ENCODE results near the gene PDHA2. TPM values are rescaled to one million over a fixed set of nuclear protein-coding genes. Genes with fewer than 3 reads are reported as not detected.
A peak's percentile ranks its signal among the peaks of the same experiment; 100 is the strongest.

PDHA2 gene
- total and polyA plus RNA-seq, 2 donors from 2014 or later, result not detected

DNA sequence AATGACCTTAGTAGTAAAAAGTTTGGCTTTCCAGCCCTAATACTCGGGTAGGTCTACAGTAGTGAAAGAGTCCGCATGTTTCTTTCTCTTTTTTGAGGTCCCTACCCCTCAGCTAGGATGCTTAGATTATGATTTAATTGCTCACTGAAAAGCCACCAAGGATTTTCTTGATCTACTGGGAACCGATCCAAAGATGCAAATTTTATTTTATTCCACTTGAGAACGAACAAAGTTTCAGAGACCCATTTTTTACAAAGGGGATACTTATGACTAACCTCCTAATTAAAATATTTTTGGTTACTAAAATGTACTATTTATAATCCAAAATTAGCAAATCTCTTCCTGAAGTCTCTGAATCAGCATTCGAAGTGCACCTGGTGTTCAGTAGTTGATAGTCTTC is 14.3 kb upstream of the PDHA2 start:
- TF ChIP-seq, protein P1, sequence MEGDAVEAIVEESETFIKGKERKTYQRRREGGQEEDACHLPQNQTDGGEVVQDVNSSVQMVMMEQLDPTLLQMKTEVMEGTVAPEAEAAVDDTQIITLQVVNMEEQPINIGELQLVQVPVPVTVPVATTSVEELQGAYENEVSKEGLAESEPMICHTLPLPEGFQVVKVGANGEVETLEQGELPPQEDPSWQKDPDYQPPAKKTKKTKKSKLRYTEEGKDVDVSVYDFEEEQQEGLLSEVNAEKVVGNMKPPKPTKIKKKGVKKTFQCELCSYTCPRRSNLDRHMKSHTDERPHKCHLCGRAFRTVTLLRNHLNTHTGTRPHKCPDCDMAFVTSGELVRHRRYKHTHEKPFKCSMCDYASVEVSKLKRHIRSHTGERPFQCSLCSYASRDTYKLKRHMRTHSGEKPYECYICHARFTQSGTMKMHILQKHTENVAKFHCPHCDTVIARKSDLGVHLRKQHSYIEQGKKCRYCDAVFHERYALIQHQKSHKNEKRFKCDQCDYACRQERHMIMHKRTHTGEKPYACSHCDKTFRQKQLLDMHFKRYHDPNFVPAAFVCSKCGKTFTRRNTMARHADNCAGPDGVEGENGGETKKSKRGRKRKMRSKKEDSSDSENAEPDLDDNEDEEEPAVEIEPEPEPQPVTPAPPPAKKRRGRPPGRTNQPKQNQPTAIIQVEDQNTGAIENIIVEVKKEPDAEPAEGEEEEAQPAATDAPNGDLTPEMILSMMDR (IDR thresholded peaks at IDR 0.05; ENCODE audit: borderline replicate concordance, extremely low read depth, insufficient read depth), result no peak

DNA sequence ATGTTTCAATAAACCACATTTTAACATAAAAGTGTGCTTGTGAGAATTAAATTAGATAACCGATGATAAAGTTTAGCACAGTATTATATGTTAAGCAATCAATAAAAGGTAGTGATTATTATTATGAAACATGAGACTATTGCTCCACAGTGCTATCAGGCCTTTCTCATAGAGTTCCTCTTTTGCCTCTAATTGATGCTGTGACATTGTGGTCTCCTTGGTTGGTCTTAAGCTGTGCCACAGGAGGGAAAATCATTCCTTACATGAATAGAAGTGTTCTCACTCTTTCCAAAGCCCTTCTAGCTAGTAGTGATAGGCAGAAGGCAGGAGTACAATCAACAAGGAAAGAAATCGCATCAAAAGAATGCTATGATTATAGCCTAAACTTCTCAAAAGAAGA is 9.2 kb upstream of the PDHA2 start:
- FAIRE-seq (no peak), DNase-seq (no peak)
- intact Hi-C loops (cut with DNase I), result no loop called here
- TF ChIP-seq, protein P1 (IDR thresholded peaks at IDR 0.05; ENCODE audit: borderline replicate concordance, extremely low read depth, insufficient read depth), result no peak
- no peak overlapping the region for H3K4me3 ChIP-seq (ENCODE audit: low read length in 3 of 3)
- no peaks in the 10 kb centered on the region for H3K36me3 ChIP-seq (ENCODE audit: control insufficient read depth in 2 of 3, insufficient read depth in 3 of 3, low read length in 3 of 3)
- H3K9ac ChIP-seq (ENCODE audit: low read length in 3 of 3), result no peak overlapping the region
- H3K27ac ChIP-seq (ENCODE audit: low read depth in 2 of 2, low read length in 2 of 2), result no peak overlapping the region
- H3K4me1 ChIP-seq (ENCODE audit: control insufficient read depth in 2 of 3, insufficient read depth in 2 of 3, low read depth in 1 of 3, low read length in 3 of 3), result no peaks in the 10 kb centered on the region
- no peaks in the 10 kb centered on the region for H3K27me3 ChIP-seq (ENCODE audit: control insufficient read depth, insufficient read depth, low read length)
- no peaks in the 10 kb centered on the region for H3K9me3 ChIP-seq (ENCODE audit: control insufficient read depth in 2 of 3, insufficient read depth in 1 of 3, low read length in 3 of 3)

More for the DNA sequence above, 14.3 kb upstream of the PDHA2 start:
- Histone ChIP-seq H3K27me3 (ENCODE audit: control insufficient read depth, insufficient read depth, low read length) (no peaks in the 10 kb centered on the region), H3K4me3 (ENCODE audit: low read length in 3 of 3) (no peak overlapping the region), H3K9me3 (ENCODE audit: control insufficient read depth in 2 of 3, insufficient read depth in 1 of 3, low read length in 3 of 3) (no peaks in the 10 kb centered on the region), H3K4me1 (ENCODE audit: control insufficient read depth in 2 of 3, insufficient read depth in 2 of 3, low read depth in 1 of 3, low read length in 3 of 3) (no peaks in the 10 kb centered on the region), H3K36me3 (ENCODE audit: control insufficient read depth in 2 of 3, insufficient read depth in 3 of 3, low read length in 3 of 3) (no peaks in the 10 kb centered on the region), H3K27ac (ENCODE audit: low read depth in 2 of 2, low read length in 2 of 2) (no peak overlapping the region), H3K9ac (ENCODE audit: low read length in 3 of 3) (no peak overlapping the region)
- intact Hi-C loops (cut with DNase I), result no loop called here
- FAIRE-seq (no peak), DNase-seq (no peak)

DNA sequence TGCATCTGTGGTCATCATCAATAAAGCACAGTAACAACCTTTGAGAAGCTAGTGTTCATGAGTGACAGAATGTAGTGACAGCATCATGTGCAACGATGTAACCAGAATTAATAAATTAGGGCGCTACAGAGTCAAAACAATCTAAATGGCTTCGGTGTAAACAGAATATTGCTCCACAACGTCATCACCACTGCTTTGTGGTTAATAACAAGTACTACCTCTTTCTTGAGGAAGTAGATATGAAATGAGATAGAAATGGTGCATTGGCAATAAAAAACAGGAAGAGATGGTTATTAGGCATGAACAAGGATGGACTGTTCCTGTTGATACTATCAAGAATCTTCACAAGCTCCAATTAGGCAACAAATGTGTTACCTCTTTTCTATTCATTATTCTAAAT is 8.7 kb upstream of the PDHA2 start:
- no peak overlapping the region for H3K9ac ChIP-seq (ENCODE audit: low read length in 3 of 3)
- no peaks in the 10 kb centered on the region for H3K27me3 ChIP-seq (ENCODE audit: control insufficient read depth, insufficient read depth, low read length)
- no peaks in the 10 kb centered on the region for H3K9me3 ChIP-seq (ENCODE audit: control insufficient read depth in 2 of 3, insufficient read depth in 1 of 3, low read length in 3 of 3)
- no peak for DNase-seq
- no peaks in the 10 kb centered on the region for H3K4me1 ChIP-seq (ENCODE audit: control insufficient read depth in 2 of 3, insufficient read depth in 2 of 3, low read depth in 1 of 3, low read length in 3 of 3)
- TF ChIP-seq, protein P1 (IDR thresholded peaks at IDR 0.05; ENCODE audit: borderline replicate concordance, extremely low read depth, insufficient read depth), result no peak
- intact Hi-C loops (cut with DNase I), result no loop called here
- H3K36me3 ChIP-seq (ENCODE audit: control insufficient read depth in 2 of 3, insufficient read depth in 3 of 3, low read length in 3 of 3), result no peaks in the 10 kb centered on the region
- no peak overlapping the region for H3K4me3 ChIP-seq (ENCODE audit: low read length in 3 of 3)
- FAIRE-seq, result no peak
- H3K27ac ChIP-seq (ENCODE audit: low read depth in 2 of 2, low read length in 2 of 2), result no peak overlapping the region

DNA sequence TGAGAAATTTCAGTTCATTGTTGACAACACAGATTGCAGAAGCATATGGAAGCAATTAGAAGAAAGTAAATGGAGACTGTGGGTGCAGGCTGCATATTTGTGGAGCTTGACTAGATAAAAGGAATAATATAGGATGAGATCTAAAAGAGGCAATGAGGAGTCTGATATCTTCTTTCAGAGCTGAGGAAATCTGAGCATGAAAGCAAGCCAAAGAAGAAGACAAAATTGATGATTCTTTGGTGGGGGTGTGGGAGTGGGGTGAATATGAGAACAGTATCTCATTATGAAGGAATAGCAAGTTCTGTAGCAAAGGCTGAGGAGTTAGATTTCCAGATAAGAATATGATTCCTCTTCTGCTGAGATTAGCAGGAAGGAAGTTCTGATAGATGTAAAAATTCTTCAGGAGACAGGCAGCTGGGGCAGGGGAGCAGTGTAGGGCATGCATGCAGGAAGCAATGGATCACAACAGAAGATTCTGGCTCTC is 6.1 kb upstream of the PDHA2 start:
- H3K36me3 ChIP-seq (ENCODE audit: control insufficient read depth in 2 of 3, insufficient read depth in 3 of 3, low read length in 3 of 3), result no peaks in the 10 kb centered on the region
- no peaks in the 10 kb centered on the region for H3K9me3 ChIP-seq (ENCODE audit: control insufficient read depth in 2 of 3, insufficient read depth in 1 of 3, low read length in 3 of 3)
- FAIRE-seq, result no peak
- TF ChIP-seq, protein P1 (IDR thresholded peaks at IDR 0.05; ENCODE audit: borderline replicate concordance, extremely low read depth, insufficient read depth), result no peak
- H3K4me3 ChIP-seq (ENCODE audit: low read length in 3 of 3), result no peak overlapping the region
- H3K4me1 ChIP-seq (ENCODE audit: control insufficient read depth in 2 of 3, insufficient read depth in 2 of 3, low read depth in 1 of 3, low read length in 3 of 3), result no peaks in the 10 kb centered on the region
- intact Hi-C loops (cut with DNase I), result no loop called here
- no peaks in the 10 kb centered on the region for H3K27me3 ChIP-seq (ENCODE audit: control insufficient read depth, insufficient read depth, low read length)
- no peak overlapping the region for H3K27ac ChIP-seq (ENCODE audit: low read depth in 2 of 2, low read length in 2 of 2)
- DNase-seq, result peak in 4 of 5 donors; percentile 38 to 80 (median 57)
- no peak overlapping the region for H3K9ac ChIP-seq (ENCODE audit: low read length in 3 of 3)
